Measurements from ENCODE around the gene RHBDF2. TPM values are rescaled to one million over a fixed set of nuclear protein-coding genes. Genes with fewer than 3 reads are reported as not detected.

RHBDF2 gene
- total RNA-seq, 1 donor from 2014 or later = 34.6 TPM

- Histone ChIP-seq H3K4me1 (no peaks in the 10 kb centered on the region), H3K4me3 (no peak overlapping the region), H3K36me3 (peaks cover 0 to 4% of the 10 kb centered on the region in 2 donors), H3K27ac (no peak overlapping the region), H3K9me3 (no peaks in the 10 kb centered on the region), H3K27me3 (no peaks in the 10 kb centered on the region)
- no peak for DNase-seq (ENCODE audit: extremely low spot score in 2 of 2)
- TF ChIP-seq POLR2AphosphoS5 (IDR thresholded peaks at IDR 0.05; ENCODE audit: insufficient read depth in 1 of 2, low read depth in 1 of 2) (no peak), POLR2A (IDR thresholded peaks at IDR 0.05) (no peak), CTCF (IDR thresholded peaks at IDR 0.05) (no peak)
- intact Hi-C loops (cut with DNase I) = no loop called here
These were observed 20.6 kb downstream of the RHBDF2 start for GRCh38 chr17:76480632-76481031.

- intact Hi-C loops (cut with DNase I) = no loop called here
- TF ChIP-seq POLR2A (IDR thresholded peaks at IDR 0.05) (no peak), POLR2AphosphoS5 (IDR thresholded peaks at IDR 0.05; ENCODE audit: insufficient read depth in 1 of 2, low read depth in 1 of 2) (no peak), CTCF (IDR thresholded peaks at IDR 0.05) (no peak)
- H3K4me1 ChIP-seq = no peaks in the 10 kb centered on the region
- H3K36me3 ChIP-seq = peaks cover 0 to 4% of the 10 kb centered on the region in 2 donors
- H3K27me3 ChIP-seq = no peaks in the 10 kb centered on the region
- DNase-seq (ENCODE audit: extremely low spot score in 2 of 2) = no peak
- no peak overlapping the region for H3K27ac ChIP-seq
- no peaks in the 10 kb centered on the region for H3K9me3 ChIP-seq
- no peak overlapping the region for H3K4me3 ChIP-seq
These were observed 21.6 kb downstream of the RHBDF2 start for GRCh38 chr17:76479515-76480060.

- H3K36me3 ChIP-seq = peaks cover 0 to 4% of the 10 kb centered on the region in 2 donors
These were observed 22.3 kb downstream of the RHBDF2 start for GRCh38 chr17:76478730-76479514.

GRCh38 chr17:76478097-76478496, 23.1 kb downstream of the RHBDF2 start:
- intact Hi-C loops (cut with DNase I) = no loop called here
- Histone ChIP-seq H3K9me3 (no peaks in the 10 kb centered on the region), H3K4me3 (no peak overlapping the region), H3K4me1 (no peaks in the 10 kb centered on the region), H3K36me3 (peaks cover 0 to 4% of the 10 kb centered on the region in 2 donors), H3K27ac (no peak overlapping the region), H3K27me3 (no peaks in the 10 kb centered on the region)
- no peak for DNase-seq (ENCODE audit: extremely low spot score in 2 of 2)
- TF ChIP-seq POLR2A (IDR thresholded peaks at IDR 0.05) = no peak
- TF ChIP-seq POLR2AphosphoS5 (IDR thresholded peaks at IDR 0.05; ENCODE audit: insufficient read depth in 1 of 2, low read depth in 1 of 2) = no peak
- no peak for TF ChIP-seq CTCF (IDR thresholded peaks at IDR 0.05)

More at GRCh38 chr17:76478730-76479514, 22.3 kb downstream of the RHBDF2 start:
- no peak for DNase-seq (ENCODE audit: extremely low spot score in 2 of 2)
- no peak overlapping the region for H3K4me3 ChIP-seq
- no peak for TF ChIP-seq POLR2AphosphoS5 (IDR thresholded peaks at IDR 0.05; ENCODE audit: insufficient read depth in 1 of 2, low read depth in 1 of 2)
- no peak for TF ChIP-seq POLR2A (IDR thresholded peaks at IDR 0.05)
- no peak for TF ChIP-seq CTCF (IDR thresholded peaks at IDR 0.05)
- intact Hi-C loops (cut with DNase I) = no loop called here
- H3K27ac ChIP-seq = no peak overlapping the region
- no peaks in the 10 kb centered on the region for H3K9me3 ChIP-seq
- H3K4me1 ChIP-seq = no peaks in the 10 kb centered on the region
- H3K27me3 ChIP-seq = no peaks in the 10 kb centered on the region

GRCh38 chr17:76477576-76477975, 23.6 kb downstream of the RHBDF2 start:
- H3K27me3 ChIP-seq = no peaks in the 10 kb centered on the region
- TF ChIP-seq POLR2AphosphoS5 (IDR thresholded peaks at IDR 0.05; ENCODE audit: insufficient read depth in 1 of 2, low read depth in 1 of 2) = no peak
- peaks cover 0 to 7% of the 10 kb centered on the region in 2 donors for H3K36me3 ChIP-seq
- no peaks in the 10 kb centered on the region for H3K4me1 ChIP-seq
- H3K27ac ChIP-seq = no peak overlapping the region
- no peaks in the 10 kb centered on the region for H3K9me3 ChIP-seq
- DNase-seq (ENCODE audit: extremely low spot score in 2 of 2) = no peak
- intact Hi-C loops (cut with DNase I) = no loop called here
- no peak overlapping the region for H3K4me3 ChIP-seq
